Neural progenitor cell (in vitro differentiated cells): ENCODE measurements around the gene EDN3. TPM values are rescaled to one million over a fixed set of nuclear protein-coding genes. Genes with fewer than 3 reads are reported as not detected.

Experiments used
- DNase-seq: peaks from one replicate; pipeline ENCODE4 v3.0.0-alpha.2; 2016; ENCODE audit warnings: low spot score
- H2AFZ ChIP-seq: fragments of 200-600 bp; sonication (generic); replicated peaks from 2 replicates; pipeline ENCODE4 v1.6.1; 2016; ENCODE audit warnings: antibody characterized with exemption
- H3F3A ChIP-seq: fragments of 200-600 bp; sonication (generic); 2 replicates; pipeline ENCODE4 v1.6.1; 2016; ENCODE audit warnings: antibody characterized with exemption, low read depth
- H3K27ac ChIP-seq: fragments of 200-600 bp; sonication (generic); 2 replicates; pipeline ENCODE4 v1.5.1; 2016; ENCODE audit warnings: mild to moderate bottlenecking
- H3K27me3 ChIP-seq: fragments of 200-600 bp; sonication (generic); 2 replicates; pipeline ENCODE4 v1.6.1; 2016; ENCODE audit warnings: mild to moderate bottlenecking, moderate library complexity
- H3K36me3 ChIP-seq: fragments of 200-600 bp; sonication (generic); 2 replicates; pipeline ENCODE4 v1.5.1; 2016
- H3K4me1 ChIP-seq: fragments of 200-600 bp; sonication (generic); 2 replicates; pipeline ENCODE4 v1.6.1; 2016; ENCODE audit warnings: mixed run types
- H3K4me2 ChIP-seq: fragments of 200-600 bp; sonication (generic); 2 replicates; pipeline ENCODE4 v1.6.1; 2016
- H3K4me3 ChIP-seq: fragments of 200-600 bp; sonication (generic); 2 replicates; pipeline ENCODE4 v1.5.1; 2016
- H3K79me2 ChIP-seq: fragments of 200-600 bp; sonication (generic); 2 replicates; pipeline ENCODE4 v1.6.1; 2016; ENCODE audit warnings: low read depth
- H3K9ac ChIP-seq: fragments of 200-600 bp; sonication (generic); 2 replicates; pipeline ENCODE4 v1.6.1; 2016
- H3K9me3 ChIP-seq: fragments of 200-600 bp; sonication (generic); 2 replicates; pipeline ENCODE4 v1.5.1; 2016; ENCODE audit warnings: low read depth
- H4K20me1 ChIP-seq: fragments of 200-600 bp; sonication (generic); 2 replicates; pipeline ENCODE4 v1.6.1; 2016; ENCODE audit warnings: low read depth
- H3K27ac Mint-ChIP-seq: 3 replicates; pipeline ENCODE4 v1.8.0; 2021; ENCODE audit warnings: mixed read lengths
- H3K27me3 Mint-ChIP-seq: 2 replicates; pipeline ENCODE4 v1.8.0; 2022; ENCODE audit warnings: low read depth, mild to moderate bottlenecking, inconsistent platforms, moderate library complexity, mixed read lengths; ENCODE audit not compliant: insufficient read depth
- H3K36me3 Mint-ChIP-seq: 3 replicates; pipeline ENCODE4 v1.8.0; 2021; ENCODE audit warnings: mixed read lengths
- H3K4me1 Mint-ChIP-seq: 3 replicates; pipeline ENCODE4 v1.8.0; 2021; ENCODE audit warnings: mixed read lengths
- H3K4me3 Mint-ChIP-seq: 3 replicates; pipeline ENCODE4 v1.8.0; 2021; ENCODE audit warnings: mild to moderate bottlenecking, moderate library complexity, mixed read lengths
- H3K9me3 Mint-ChIP-seq: 3 replicates; pipeline ENCODE4 v1.8.0; 2020; ENCODE audit warnings: mixed read lengths
- EZH2 ChIP-seq: fragments of 200-600 bp; sonication (generic); IDR thresholded peaks from 2 replicates; pipeline ENCODE4 v1.6.1; 2017; ENCODE audit warnings: antibody characterized with exemption, mild to moderate bottlenecking, moderate library complexity
- EZH2phosphoT487 ChIP-seq: fragments of 200-600 bp; sonication (generic); IDR thresholded peaks from 2 replicates; pipeline ENCODE4 v1.6.1; 2017; ENCODE audit warnings: antibody characterized with exemption
- total RNA-seq: library from RNA; depleted of rRNA; stranded (reverse); fragments of >200 nt; gene quantifications from 2 replicates; pipeline ENCODE4 v1.2.3, GENCODE V29; 2015; ENCODE audit warnings: low replicate concordance
- TF ChIP-seq, protein P1 (sequence below): fragments of 200-600 bp; sonication (generic); IDR thresholded peaks from 2 replicates; pipeline ENCODE4 v1.5.1; 2017; ENCODE audit warnings: antibody characterized with exemption, mild to moderate bottlenecking

Gene EDN3
- total RNA-seq, 1 donor from 2014 or later: not detected

GRCh38 chr20:59326188-59326587 lies 25.8 kb downstream of the EDN3 start:
- Mint-ChIP-seq H3K27ac (no peak overlapping the region), H3K9me3 (no peaks in the 10 kb centered on the region), H3K27me3 (peaks cover 7% of the 10 kb centered on the region), H3K4me1 (peaks cover 11% of the 10 kb centered on the region), H3K36me3 (no peaks in the 10 kb centered on the region), H3K4me3 (no peak overlapping the region)
- DNase-seq: no peak
- H3F3A ChIP-seq: no peaks in the 10 kb centered on the region
- H4K20me1 ChIP-seq: no peaks in the 10 kb centered on the region
- no peak overlapping the region for H3K4me3 ChIP-seq
- TF ChIP-seq, protein P1, sequence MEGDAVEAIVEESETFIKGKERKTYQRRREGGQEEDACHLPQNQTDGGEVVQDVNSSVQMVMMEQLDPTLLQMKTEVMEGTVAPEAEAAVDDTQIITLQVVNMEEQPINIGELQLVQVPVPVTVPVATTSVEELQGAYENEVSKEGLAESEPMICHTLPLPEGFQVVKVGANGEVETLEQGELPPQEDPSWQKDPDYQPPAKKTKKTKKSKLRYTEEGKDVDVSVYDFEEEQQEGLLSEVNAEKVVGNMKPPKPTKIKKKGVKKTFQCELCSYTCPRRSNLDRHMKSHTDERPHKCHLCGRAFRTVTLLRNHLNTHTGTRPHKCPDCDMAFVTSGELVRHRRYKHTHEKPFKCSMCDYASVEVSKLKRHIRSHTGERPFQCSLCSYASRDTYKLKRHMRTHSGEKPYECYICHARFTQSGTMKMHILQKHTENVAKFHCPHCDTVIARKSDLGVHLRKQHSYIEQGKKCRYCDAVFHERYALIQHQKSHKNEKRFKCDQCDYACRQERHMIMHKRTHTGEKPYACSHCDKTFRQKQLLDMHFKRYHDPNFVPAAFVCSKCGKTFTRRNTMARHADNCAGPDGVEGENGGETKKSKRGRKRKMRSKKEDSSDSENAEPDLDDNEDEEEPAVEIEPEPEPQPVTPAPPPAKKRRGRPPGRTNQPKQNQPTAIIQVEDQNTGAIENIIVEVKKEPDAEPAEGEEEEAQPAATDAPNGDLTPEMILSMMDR: no peak
- TF ChIP-seq EZH2 (no peak), EZH2phosphoT487 (no peak)
- no peak overlapping the region for H3K9ac ChIP-seq
- H3K4me2 ChIP-seq: no peak overlapping the region
- no peaks in the 10 kb centered on the region for H3K36me3 ChIP-seq
- no peaks in the 10 kb centered on the region for H3K27me3 ChIP-seq
- H3K27ac ChIP-seq: no peak overlapping the region
- H3K9me3 ChIP-seq: no peaks in the 10 kb centered on the region
- no peaks in the 10 kb centered on the region for H3K79me2 ChIP-seq
- no peaks in the 10 kb centered on the region for H3K4me1 ChIP-seq
- H2AFZ ChIP-seq: no peak overlapping the region

DNA sequence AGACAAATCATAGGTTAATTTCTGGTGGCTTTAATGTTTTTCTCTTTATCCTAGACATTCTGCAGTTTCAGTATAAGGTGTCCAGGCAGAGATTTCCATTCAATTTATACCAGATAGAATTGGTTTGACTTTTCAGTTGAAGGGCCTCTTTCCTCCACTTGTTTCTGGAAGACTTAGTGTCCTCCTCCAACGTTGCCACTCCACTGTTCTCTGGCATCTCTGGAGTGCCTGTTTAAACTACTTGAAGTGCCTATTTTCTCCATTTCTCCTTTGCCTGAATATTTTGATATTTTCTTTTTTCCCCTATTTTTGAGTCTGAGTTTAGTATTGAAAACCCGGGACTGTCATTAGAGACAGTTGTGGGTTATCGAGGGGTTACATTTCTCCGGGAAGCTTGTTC lies 27.7 kb downstream of the EDN3 start:
- H3K4me3 Mint-ChIP-seq: no peak overlapping the region
- Histone ChIP-seq H2AFZ (no peak overlapping the region), H4K20me1 (no peaks in the 10 kb centered on the region), H3K9ac (no peak overlapping the region), H3K4me2 (no peak overlapping the region), H3K27me3 (no peaks in the 10 kb centered on the region), H3K79me2 (no peaks in the 10 kb centered on the region), H3K36me3 (no peaks in the 10 kb centered on the region), H3K4me1 (no peaks in the 10 kb centered on the region), H3K9me3 (no peaks in the 10 kb centered on the region), H3K4me3 (no peak overlapping the region), H3F3A (no peaks in the 10 kb centered on the region), H3K27ac (no peak overlapping the region)
- peaks cover 6% of the 10 kb centered on the region for H3K27me3 Mint-ChIP-seq
- no peaks in the 10 kb centered on the region for H3K9me3 Mint-ChIP-seq
- no peak for DNase-seq
- H3K27ac Mint-ChIP-seq: no peak overlapping the region
- no peaks in the 10 kb centered on the region for H3K4me1 Mint-ChIP-seq
- H3K36me3 Mint-ChIP-seq: no peaks in the 10 kb centered on the region
- TF ChIP-seq EZH2 (no peak), EZH2phosphoT487 (no peak)
- TF ChIP-seq, protein P1: no peak

- H3K27me3 Mint-ChIP-seq: peaks cover 10% of the 10 kb centered on the region
- Histone ChIP-seq H3K4me2 (no peak overlapping the region), H4K20me1 (no peaks in the 10 kb centered on the region), H3K4me3 (no peak overlapping the region), H3K79me2 (no peaks in the 10 kb centered on the region), H3K9me3 (no peaks in the 10 kb centered on the region), H3K9ac (no peak overlapping the region), H2AFZ (no peak overlapping the region), H3K27ac (no peak overlapping the region), H3F3A (no peaks in the 10 kb centered on the region), H3K4me1 (no peaks in the 10 kb centered on the region), H3K27me3 (no peaks in the 10 kb centered on the region), H3K36me3 (no peaks in the 10 kb centered on the region)
- no peaks in the 10 kb centered on the region for H3K36me3 Mint-ChIP-seq
- no peak for TF ChIP-seq EZH2phosphoT487
- TF ChIP-seq EZH2: no peak
- DNase-seq: no peak
- no peak overlapping the region for H3K4me3 Mint-ChIP-seq
- no peak overlapping the region for H3K27ac Mint-ChIP-seq
- no peaks in the 10 kb centered on the region for H3K4me1 Mint-ChIP-seq
- no peaks in the 10 kb centered on the region for H3K9me3 Mint-ChIP-seq
These were observed 31.4 kb downstream of the EDN3 start for GRCh38 chr20:59331721-59332329.

DNA sequence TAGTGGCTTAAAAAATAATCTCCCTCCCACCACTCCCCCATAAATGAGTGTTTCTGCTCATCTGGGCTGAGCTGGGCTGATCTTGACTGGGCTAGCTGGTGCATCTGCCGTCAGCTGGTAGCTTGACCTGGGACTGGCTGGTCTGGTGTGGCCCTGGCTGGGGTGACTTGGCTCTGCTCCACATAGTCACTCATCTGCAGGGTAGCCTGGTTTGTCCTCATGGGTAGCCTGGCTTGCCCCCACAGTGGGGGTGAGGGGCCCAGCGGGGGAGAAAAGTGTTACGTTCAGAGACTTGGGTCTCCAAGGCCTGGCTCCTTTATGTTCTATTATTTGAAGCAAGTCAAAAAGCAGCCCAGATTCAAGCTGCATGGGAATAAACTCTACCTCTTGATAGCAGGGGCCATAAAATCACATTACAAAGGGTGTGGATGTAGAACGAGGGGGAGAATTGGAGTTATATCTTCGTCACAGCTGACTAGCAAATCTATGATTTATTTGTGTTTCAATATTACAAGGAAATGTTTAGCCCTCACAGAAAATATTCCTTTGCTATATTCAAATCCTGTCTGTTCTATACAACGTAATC lies 32.9 kb downstream of the EDN3 start:
- no peaks in the 10 kb centered on the region for H3K9me3 ChIP-seq
- H3K4me3 ChIP-seq: no peak overlapping the region
- no peaks in the 10 kb centered on the region for H3F3A ChIP-seq
- no peaks in the 10 kb centered on the region for H3K27me3 ChIP-seq
- no peak overlapping the region for H3K27ac ChIP-seq
- H3K9ac ChIP-seq: no peak overlapping the region
- Mint-ChIP-seq H3K36me3 (no peaks in the 10 kb centered on the region), H3K4me1 (no peaks in the 10 kb centered on the region), H3K9me3 (no peaks in the 10 kb centered on the region), H3K4me3 (no peak overlapping the region), H3K27ac (no peak overlapping the region), H3K27me3 (peaks cover 10% of the 10 kb centered on the region)
- TF ChIP-seq, protein P1: no peak
- no peak for TF ChIP-seq EZH2phosphoT487
- TF ChIP-seq EZH2: no peak
- no peaks in the 10 kb centered on the region for H3K4me1 ChIP-seq
- no peak overlapping the region for H2AFZ ChIP-seq
- H3K79me2 ChIP-seq: no peaks in the 10 kb centered on the region
- H4K20me1 ChIP-seq: no peaks in the 10 kb centered on the region
- no peak overlapping the region for H3K4me2 ChIP-seq
- H3K36me3 ChIP-seq: no peaks in the 10 kb centered on the region
- DNase-seq: no peak
